ENCODE data around the gene ECHDC1.
A peak's percentile ranks its signal among the peaks of the same experiment; 100 is the strongest.

The ECHDC1 gene

DNA sequence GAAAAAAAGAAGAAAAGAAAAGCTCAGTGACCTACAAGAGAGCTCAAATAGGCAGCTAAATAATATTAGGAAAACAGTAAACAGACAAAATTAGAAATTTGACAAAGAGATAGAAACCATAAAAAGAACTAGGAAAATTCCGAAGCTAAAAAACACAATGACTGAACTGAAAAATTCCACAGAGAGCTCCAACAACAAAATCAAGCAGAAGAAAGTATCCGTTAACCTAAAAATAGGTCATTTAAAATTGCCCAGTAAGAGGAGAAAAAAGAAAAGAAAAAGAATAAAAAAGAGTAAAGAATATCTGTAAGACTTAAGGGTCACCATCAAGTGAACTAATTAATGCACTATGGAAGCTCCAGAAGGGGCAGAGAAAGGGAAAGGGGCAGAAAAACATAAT is 6.6 kb upstream of the ECHDC1 start:
- H3K4me3 ChIP-seq (ENCODE audit: severe bottlenecking), result no peak overlapping the region

DNA sequence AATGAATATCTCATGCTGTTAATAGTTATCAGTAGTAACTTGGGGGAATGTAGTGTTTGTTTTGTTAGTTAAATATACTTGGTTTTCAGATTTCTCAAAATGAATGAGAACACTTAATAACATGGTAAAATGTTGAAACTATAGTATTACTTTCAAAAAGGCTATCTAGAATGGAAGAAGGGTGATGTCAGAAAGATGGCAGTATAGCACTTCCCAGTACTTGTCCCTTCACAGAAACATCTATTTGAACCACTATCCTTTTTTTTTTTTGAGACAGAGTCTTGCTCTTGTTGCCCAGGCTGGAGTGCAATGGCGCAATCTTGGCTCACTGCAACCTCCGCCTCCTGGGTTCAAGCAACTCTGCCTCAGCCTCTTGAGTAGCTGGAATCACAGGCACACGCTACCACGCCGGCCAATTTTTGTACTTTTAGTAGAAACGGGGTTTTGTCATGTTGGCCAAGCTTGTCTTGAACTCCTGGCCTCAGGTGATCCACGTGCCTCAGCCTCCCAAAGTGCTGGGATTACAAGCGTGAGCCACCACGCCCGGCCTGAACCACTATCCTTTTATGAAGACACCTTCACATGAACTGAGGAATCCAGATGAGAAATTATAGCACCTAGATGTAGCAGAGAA is 4.7 kb upstream of the ECHDC1 start:
- DNase-seq (ENCODE audit: low spot score) (no peak), ATAC-seq (ENCODE audit: low read depth) (no peak)
- Histone ChIP-seq H3K4me1 (ENCODE audit: insufficient read depth, poor library complexity, severe bottlenecking) (peaks cover 23% of the 10 kb centered on the region), H3K4me3 (ENCODE audit: severe bottlenecking) (no peak overlapping the region), H3K27me3 (ENCODE audit: insufficient read depth, poor library complexity, severe bottlenecking) (no peaks in the 10 kb centered on the region), H3K36me3 (ENCODE audit: low read depth) (no peaks in the 10 kb centered on the region), H3K27ac (ENCODE audit: poor library complexity, severe bottlenecking) (no peak overlapping the region), H3K9me3 (ENCODE audit: severe bottlenecking) (peaks cover 2% of the 10 kb centered on the region)
- TF ChIP-seq, protein P1, sequence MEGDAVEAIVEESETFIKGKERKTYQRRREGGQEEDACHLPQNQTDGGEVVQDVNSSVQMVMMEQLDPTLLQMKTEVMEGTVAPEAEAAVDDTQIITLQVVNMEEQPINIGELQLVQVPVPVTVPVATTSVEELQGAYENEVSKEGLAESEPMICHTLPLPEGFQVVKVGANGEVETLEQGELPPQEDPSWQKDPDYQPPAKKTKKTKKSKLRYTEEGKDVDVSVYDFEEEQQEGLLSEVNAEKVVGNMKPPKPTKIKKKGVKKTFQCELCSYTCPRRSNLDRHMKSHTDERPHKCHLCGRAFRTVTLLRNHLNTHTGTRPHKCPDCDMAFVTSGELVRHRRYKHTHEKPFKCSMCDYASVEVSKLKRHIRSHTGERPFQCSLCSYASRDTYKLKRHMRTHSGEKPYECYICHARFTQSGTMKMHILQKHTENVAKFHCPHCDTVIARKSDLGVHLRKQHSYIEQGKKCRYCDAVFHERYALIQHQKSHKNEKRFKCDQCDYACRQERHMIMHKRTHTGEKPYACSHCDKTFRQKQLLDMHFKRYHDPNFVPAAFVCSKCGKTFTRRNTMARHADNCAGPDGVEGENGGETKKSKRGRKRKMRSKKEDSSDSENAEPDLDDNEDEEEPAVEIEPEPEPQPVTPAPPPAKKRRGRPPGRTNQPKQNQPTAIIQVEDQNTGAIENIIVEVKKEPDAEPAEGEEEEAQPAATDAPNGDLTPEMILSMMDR (IDR thresholded peaks at IDR 0.05; ENCODE audit: poor library complexity, severe bottlenecking), result no peak

More for the DNA sequence above, 6.6 kb upstream of the ECHDC1 start:
- no peaks in the 10 kb centered on the region for H3K36me3 ChIP-seq (ENCODE audit: low read depth)
- no peaks in the 10 kb centered on the region for H3K27me3 ChIP-seq (ENCODE audit: insufficient read depth, poor library complexity, severe bottlenecking)
- TF ChIP-seq, protein P1 (IDR thresholded peaks at IDR 0.05; ENCODE audit: poor library complexity, severe bottlenecking), result no peak
- H3K27ac ChIP-seq (ENCODE audit: poor library complexity, severe bottlenecking), result no peak overlapping the region
- peaks cover 4% of the 10 kb centered on the region for H3K9me3 ChIP-seq (ENCODE audit: severe bottlenecking)
- peaks cover 19% of the 10 kb centered on the region for H3K4me1 ChIP-seq (ENCODE audit: insufficient read depth, poor library complexity, severe bottlenecking)
- ATAC-seq (ENCODE audit: low read depth) (no peak), DNase-seq (ENCODE audit: low spot score) (no peak)

DNA sequence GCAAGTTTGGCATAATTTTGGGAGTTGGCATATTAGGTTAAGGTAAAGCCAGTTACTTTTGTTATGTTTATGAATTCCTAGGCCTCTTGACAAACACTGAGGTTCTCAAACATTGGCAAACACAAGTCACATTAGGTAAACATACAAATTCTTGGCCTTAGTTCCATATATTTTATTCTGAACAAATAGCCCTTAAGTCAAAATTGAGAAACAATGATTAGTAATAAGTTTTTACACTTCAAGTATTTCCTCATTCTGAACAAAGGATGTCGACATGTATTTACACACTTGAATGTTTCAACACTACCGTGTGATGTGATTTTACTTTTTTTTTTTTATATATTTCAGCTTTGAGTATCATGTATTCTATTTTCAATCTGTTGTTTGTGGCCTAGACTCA is 3.8 kb upstream of the ECHDC1 start:
- H3K4me3 ChIP-seq (ENCODE audit: severe bottlenecking), result no peak overlapping the region
- H3K9me3 ChIP-seq (ENCODE audit: severe bottlenecking), result no peaks in the 10 kb centered on the region
- TF ChIP-seq, protein P1 (IDR thresholded peaks at IDR 0.05; ENCODE audit: poor library complexity, severe bottlenecking), result no peak
- ATAC-seq (ENCODE audit: low read depth) (peak; percentile 41; the same call in 2 of the 3 replicates), DNase-seq (ENCODE audit: low spot score) (no peak)
- no peaks in the 10 kb centered on the region for H3K27me3 ChIP-seq (ENCODE audit: insufficient read depth, poor library complexity, severe bottlenecking)
- peaks cover 23% of the 10 kb centered on the region for H3K4me1 ChIP-seq (ENCODE audit: insufficient read depth, poor library complexity, severe bottlenecking)
- no peaks in the 10 kb centered on the region for H3K36me3 ChIP-seq (ENCODE audit: low read depth)
- H3K27ac ChIP-seq (ENCODE audit: poor library complexity, severe bottlenecking), result peak overlapping the region; percentile 31

DNA sequence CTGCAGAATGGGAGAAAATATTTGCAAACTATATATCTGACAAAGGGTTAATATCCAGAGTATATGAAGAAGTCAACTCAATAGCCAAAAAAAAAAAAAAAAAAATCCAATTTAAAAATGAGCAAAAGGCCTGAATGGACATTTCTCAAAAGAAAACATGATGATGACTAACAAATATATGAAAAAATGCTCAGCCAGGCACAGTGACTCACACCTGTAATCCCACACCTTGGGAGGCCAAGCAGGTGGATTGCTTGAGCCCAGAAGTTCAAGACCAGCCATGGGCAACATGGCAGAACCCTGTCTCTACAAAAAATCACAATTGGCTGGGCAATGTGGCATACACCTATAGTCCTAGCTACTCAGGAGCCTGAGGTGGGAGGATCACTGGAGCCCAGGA is 2.1 kb upstream of the ECHDC1 start:
- no peaks in the 10 kb centered on the region; the same call in 1 of the 2 replicates for H3K36me3 ChIP-seq (ENCODE audit: low read depth)
- no peaks in the 10 kb centered on the region for H3K9me3 ChIP-seq (ENCODE audit: severe bottlenecking)
- TF ChIP-seq, protein P1 (IDR thresholded peaks at IDR 0.05; ENCODE audit: poor library complexity, severe bottlenecking), result no peak
- ATAC-seq (ENCODE audit: low read depth) (no peak), DNase-seq (ENCODE audit: low spot score) (no peak)
- peaks cover 32% of the 10 kb centered on the region for H3K4me1 ChIP-seq (ENCODE audit: insufficient read depth, poor library complexity, severe bottlenecking)
- no peak overlapping the region for H3K4me3 ChIP-seq (ENCODE audit: severe bottlenecking)
- no peak overlapping the region for H3K27ac ChIP-seq (ENCODE audit: poor library complexity, severe bottlenecking)
- H3K27me3 ChIP-seq (ENCODE audit: insufficient read depth, poor library complexity, severe bottlenecking), result no peaks in the 10 kb centered on the region

Data from RWPE2 (cell line).